Endothelial cell of umbilical vein (primary cell): Measurements from ENCODE around the gene SLC17A9. TPM values are rescaled to one million over a fixed set of nuclear protein-coding genes. Genes with fewer than 3 reads are reported as not detected.

Source experiments
- BruUV-seq: library from RNA; stranded (reverse); fragments of 400-500 nt; replicated peaks from 2 replicates; lab custom pipeline; 2021; lab: Mats Ljungman, UMichigan
- CTCF ChIA-PET: fragments of 300-600, 350-600 bp; sonication (Branson Sonifier 250); formaldehyde crosslinking; loops from one replicate; lab custom pipeline; 2021; ENCODE audit warnings: antibody characterized with exemption, inconsistent platforms; lab: Charles Lee
- POLR2A ChIA-PET: fragments of 300-600, 350-600 bp; sonication (Branson Sonifier 250); formaldehyde crosslinking; loops from one replicate; lab custom pipeline; 2021; ENCODE audit warnings: antibody characterized with exemption, inconsistent platforms; lab: Charles Lee
- DNase-seq: peaks from one replicate; pipeline ENCODE4 v3.0.0-alpha.2; 2011; ENCODE audit warnings: low read depth, low spot score
- FAIRE-seq: peaks from 2 replicates; lab custom pipeline; 2011; peaks lifted over from hg19 to GRCh38; lab: Jason Lieb, UNC
- H2AFZ ChIP-seq: 2 replicates; pipeline ENCODE4 v1.6.0; 2012; ENCODE audit warnings: low read depth, low read length, control low read depth, inconsistent platforms
- H3K27ac ChIP-seq: 2 replicates; pipeline ENCODE4 v1.5.1; 2011; ENCODE audit warnings: low read depth, mild to moderate bottlenecking, control low read depth, low read length, moderate library complexity; ENCODE audit not compliant: insufficient read depth
- H3K27me3 ChIP-seq, 2 experiments: 2 replicates each; pipeline versions ENCODE4 v1.6.0 to v1.6.1; 2011; ENCODE audit warnings: low read length in 2 of 2, mixed read lengths in 1 of 2; ENCODE audit not compliant: control insufficient read depth in 2 of 2, insufficient read depth in 2 of 2
- H3K36me3 ChIP-seq, 2 experiments: 2 replicates in 1 of 2; 3 replicates in 1 of 2; pipeline ENCODE4 v1.5.1; 2011; ENCODE audit warnings: low read length in 2 of 2, mild to moderate bottlenecking in 1 of 2, moderate library complexity in 1 of 2; ENCODE audit not compliant: control insufficient read depth in 2 of 2, insufficient read depth in 2 of 2; ENCODE audit errors: extremely low read depth in 1 of 2
- H3K4me1 ChIP-seq: 3 replicates; pipeline ENCODE4 v1.5.1; 2011; ENCODE audit warnings: mild to moderate bottlenecking, low read length; ENCODE audit not compliant: control insufficient read depth, insufficient read depth; ENCODE audit errors: extremely low read depth
- H3K4me2 ChIP-seq: 2 replicates; pipeline ENCODE4 v1.6.1; 2011; ENCODE audit warnings: low read length, control low read depth, mixed read lengths; ENCODE audit not compliant: insufficient read depth
- H3K4me3 ChIP-seq, 3 experiments: fragments of 200-600 bp in 1 of 3; sonication (generic), shearing (Covaris generic) in 1 of 3; replicated peaks in 1 of 3; 2 replicates each; pipeline ENCODE4 v1.5.1; 2011 to 2016; ENCODE audit warnings: control low read depth in 3 of 3, low read length in 3 of 3, mild to moderate bottlenecking in 2 of 3, inconsistent platforms in 1 of 3, low read depth in 1 of 3, moderate library complexity in 1 of 3; ENCODE audit not compliant: insufficient read depth in 1 of 3
- H3K79me2 ChIP-seq: 2 replicates; pipeline ENCODE4 v1.6.0; 2012; ENCODE audit warnings: low read length, inconsistent platforms; ENCODE audit not compliant: control insufficient read depth, insufficient read depth
- H3K9ac ChIP-seq: replicated peaks from 2 replicates; pipeline ENCODE3; 2011; ENCODE audit warnings: low read length, control low read depth; ENCODE audit not compliant: insufficient read depth; ENCODE audit errors: extremely low read depth
- H3K9me1 ChIP-seq: replicated peaks from 3 replicates; pipeline ENCODE4 v1.6.0; 2011; ENCODE audit warnings: mild to moderate bottlenecking, low read length; ENCODE audit not compliant: control insufficient read depth, insufficient read depth; ENCODE audit errors: extremely low read depth
- H3K9me3 ChIP-seq: replicated peaks from 2 replicates; pipeline ENCODE4 v1.5.1; 2012; ENCODE audit warnings: low read length, inconsistent platforms; ENCODE audit not compliant: control insufficient read depth, insufficient read depth
- H4K20me1 ChIP-seq: replicated peaks from 2 replicates; pipeline ENCODE3; 2011; ENCODE audit warnings: mild to moderate bottlenecking, low read length; ENCODE audit not compliant: control insufficient read depth, insufficient read depth; ENCODE audit errors: extremely low read depth
- EZH2 ChIP-seq: IDR thresholded peaks from 2 replicates; pipeline ENCODE4 v1.6.1; 2012; ENCODE audit warnings: borderline replicate concordance, low read depth, mild to moderate bottlenecking, moderate library complexity, low read length, inconsistent platforms; ENCODE audit not compliant: severe bottlenecking
- FOS ChIP-seq: IDR thresholded peaks from 2 replicates; pipeline ENCODE4 v1.6.1; 2011; ENCODE audit warnings: mild to moderate bottlenecking, low read length, moderate library complexity, borderline replicate concordance; ENCODE audit not compliant: insufficient read depth
- GATA2 ChIP-seq: IDR thresholded peaks from 2 replicates; pipeline ENCODE4 v1.7.0; 2011; ENCODE audit warnings: low read depth, mild to moderate bottlenecking, moderate library complexity, mixed read lengths, low read length; ENCODE audit not compliant: insufficient read length, insufficient read depth
- JUN ChIP-seq: IDR thresholded peaks from 2 replicates; pipeline ENCODE4 v1.6.1; 2011; ENCODE audit warnings: borderline replicate concordance, low read depth; ENCODE audit not compliant: insufficient read length, insufficient read depth
- MAX ChIP-seq: IDR thresholded peaks from 2 replicates; pipeline ENCODE4 v1.6.1; 2011; ENCODE audit not compliant: insufficient read depth, insufficient read length
- MYC ChIP-seq: IDR thresholded peaks from one replicate; pipeline ENCODE4 v1.6.1; 2011; ENCODE audit warnings: mild to moderate bottlenecking, low read depth, low read length
- POLR2A ChIP-seq: IDR thresholded peaks from 2 replicates; pipeline ENCODE4 v1.6.1; 2012; ENCODE audit warnings: low read depth, mild to moderate bottlenecking, control low read depth, low read length
- POLR2AphosphoS5 ChIP-seq: IDR thresholded peaks from 2 replicates; pipeline ENCODE4 v1.6.1; 2012; ENCODE audit warnings: low read depth, mild to moderate bottlenecking, control low read depth, low read length, moderate library complexity; ENCODE audit not compliant: insufficient read depth
- dilution Hi-C: fragments of 300-500 bp; cut with MboI; formaldehyde crosslinking; loops from one replicate; pipeline ENCODE4 v1.15.0; 2019; ENCODE audit warnings: low sequenced_read_pairs; ENCODE audit not compliant: extremely low pct_ligation_motif_present
- intact Hi-C: fragments of 100-400 bp; cut with micrococcal nuclease; formaldehyde crosslinking; loops from one replicate; pipeline ENCODE4 v1.10.0; 2022
- polyA plus RNA-seq, 4 experiments: library from polyadenylated mRNA; depleted of rRNA in 3 of 4; stranded (reverse) in 3 of 4; unstranded in 1 of 4; fragments of >200 nt; gene quantifications; 2 replicates each; pipeline versions ENCODE4 v1.2.1 to v1.2.3, GENCODE V29; 2011 to 2012; ENCODE audit warnings: missing spikeins in 1 of 4
- total RNA-seq: library from RNA; stranded (reverse); gene quantifications from 2 replicates; pipeline ENCODE4 v1.2.3, GENCODE V29; 2021
- TF ChIP-seq, protein P1 (sequence below), 2 donors: IDR thresholded peaks; 1 replicate in 1 of 2; 2 replicates in 1 of 2; pipeline ENCODE4 v1.5.1; 2011; ENCODE audit warnings: low read length in 2 of 2, mild to moderate bottlenecking in 2 of 2, moderate library complexity in 2 of 2, control low read depth in 1 of 2, inconsistent platforms in 1 of 2, low read depth in 1 of 2; ENCODE audit not compliant: insufficient read depth in 1 of 2; ENCODE audit errors: extremely low read depth in 1 of 2

The SLC17A9 gene
- total and polyA plus RNA-seq, 2 donors (not counting 3 experiments of a cell fraction or from before 2014, with no cell fraction given): 38.2 to 44.5 TPM

GRCh38 chr20:62935968-62936585, 16.4 kb upstream of the SLC17A9 start:
- no peaks in the 10 kb centered on the region for H3K27me3 ChIP-seq
- peak overlapping the region; percentile 98 for H3K4me2 ChIP-seq
- no TSS peak for BruUV-seq
- POLR2A ChIA-PET: no interaction called here
- H3K4me1 ChIP-seq: peaks cover 6% of the 10 kb centered on the region
- H3K9ac ChIP-seq: no peak overlapping the region
- no peaks in the 10 kb centered on the region for H3K9me3 ChIP-seq
- TF ChIP-seq, protein P1, sequence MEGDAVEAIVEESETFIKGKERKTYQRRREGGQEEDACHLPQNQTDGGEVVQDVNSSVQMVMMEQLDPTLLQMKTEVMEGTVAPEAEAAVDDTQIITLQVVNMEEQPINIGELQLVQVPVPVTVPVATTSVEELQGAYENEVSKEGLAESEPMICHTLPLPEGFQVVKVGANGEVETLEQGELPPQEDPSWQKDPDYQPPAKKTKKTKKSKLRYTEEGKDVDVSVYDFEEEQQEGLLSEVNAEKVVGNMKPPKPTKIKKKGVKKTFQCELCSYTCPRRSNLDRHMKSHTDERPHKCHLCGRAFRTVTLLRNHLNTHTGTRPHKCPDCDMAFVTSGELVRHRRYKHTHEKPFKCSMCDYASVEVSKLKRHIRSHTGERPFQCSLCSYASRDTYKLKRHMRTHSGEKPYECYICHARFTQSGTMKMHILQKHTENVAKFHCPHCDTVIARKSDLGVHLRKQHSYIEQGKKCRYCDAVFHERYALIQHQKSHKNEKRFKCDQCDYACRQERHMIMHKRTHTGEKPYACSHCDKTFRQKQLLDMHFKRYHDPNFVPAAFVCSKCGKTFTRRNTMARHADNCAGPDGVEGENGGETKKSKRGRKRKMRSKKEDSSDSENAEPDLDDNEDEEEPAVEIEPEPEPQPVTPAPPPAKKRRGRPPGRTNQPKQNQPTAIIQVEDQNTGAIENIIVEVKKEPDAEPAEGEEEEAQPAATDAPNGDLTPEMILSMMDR (IDR thresholded peaks at IDR 0.05; ENCODE audit: extremely low read depth in 1 of 2, insufficient read depth in 1 of 2, low read depth in 1 of 2, low read length in 2 of 2): no peak
- TF ChIP-seq JUN (no peak), GATA2 (no peak), POLR2AphosphoS5 (no peak), EZH2 (no peak), FOS (no peak), POLR2A (no peak), MYC (no peak), MAX (no peak)
- H3K27ac ChIP-seq: no peak overlapping the region
- no peaks in the 10 kb centered on the region for H4K20me1 ChIP-seq
- H3K4me3 ChIP-seq: peak overlapping the region in 1 of 3 experiments; percentile 99
- no peaks in the 10 kb centered on the region for H3K9me1 ChIP-seq
- dilution Hi-C loops (no loop called here), intact Hi-C loops (no loop called here)
- peaks cover 2 to 8% of the 10 kb centered on the region in 2 experiments for H3K36me3 ChIP-seq
- no peak for FAIRE-seq
- DNase-seq: no peak
- H2AFZ ChIP-seq: no peak overlapping the region
- H3K79me2 ChIP-seq: peaks cover 90% of the 10 kb centered on the region
- CTCF ChIA-PET: interaction anchor here (1.3 to 2.2 kb wide), 2 partner anchors 16 to 18 kb away, joined by 3 to 9 read pairs; no protein-coding TSS in a partner anchor
